GM18951 (cell line): ENCODE results near the gene MEIOC.
"Not testable (repeated sequence)": the region's sequence is repeated elsewhere in the genome, so short reads cannot be mapped to it uniquely, and the experiment has no call there.

ENCODE experiments used
- POLR2A ChIP-seq: IDR thresholded peaks from 4 replicates; pipeline ENCODE4 v1.6.1; 2011; ENCODE audit warnings: mild to moderate bottlenecking; ENCODE audit not compliant: insufficient read length, insufficient read depth; ENCODE audit errors: extremely low read depth
- in situ Hi-C: fragments of 300-500 bp; cut with MboI; formaldehyde crosslinking; loops from one replicate; pipeline ENCODE4 v1.12.0; 2022; ENCODE audit warnings: low sequenced_read_pairs, mixed read lengths, inconsistent platforms; ENCODE audit not compliant: unreplicated experiment

The MEIOC gene

DNA sequence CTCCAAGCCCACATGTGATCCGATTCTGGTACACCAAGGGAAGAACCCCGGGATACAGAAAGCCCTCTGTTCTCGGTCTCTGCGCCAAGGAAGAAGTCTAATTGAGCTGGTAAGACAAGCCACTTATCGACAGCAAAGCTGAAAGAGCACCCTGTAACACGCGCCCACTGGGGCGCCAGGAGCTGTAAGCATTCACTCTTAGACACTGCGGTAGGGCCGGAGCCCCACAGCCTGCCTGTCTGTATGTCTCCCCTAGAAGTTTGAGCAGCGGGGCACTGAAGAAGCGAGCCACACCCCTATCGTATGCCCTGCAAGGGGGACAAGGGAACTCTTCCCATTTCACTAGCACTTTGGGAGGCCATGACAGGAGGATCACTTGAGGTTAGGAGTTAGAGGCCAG is 27.0 kb upstream of the MEIOC start:
- TF ChIP-seq POLR2A = no peak
- in situ Hi-C loops = no loop called here

DNA sequence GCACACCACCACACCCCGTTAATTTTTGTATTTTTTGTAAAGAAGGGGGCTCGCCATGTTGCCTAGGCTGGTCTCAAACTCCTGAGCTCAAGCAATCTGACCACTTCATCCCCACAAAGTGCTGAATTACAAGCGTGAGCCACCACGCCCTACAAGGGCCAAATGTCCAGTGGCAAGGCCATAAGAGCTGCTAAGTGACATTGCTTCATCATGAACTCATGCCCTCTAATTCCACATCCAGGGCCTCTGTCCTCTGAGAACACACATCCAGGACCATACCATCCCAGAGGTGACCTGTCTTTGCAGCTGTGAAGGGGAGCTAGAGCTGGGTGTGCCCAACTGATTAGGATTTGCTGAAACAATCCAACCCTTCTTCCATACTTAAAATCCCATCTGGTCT is 25.6 kb upstream of the MEIOC start:
- TF ChIP-seq POLR2A = no peak
- in situ Hi-C loops = no loop called here

DNA sequence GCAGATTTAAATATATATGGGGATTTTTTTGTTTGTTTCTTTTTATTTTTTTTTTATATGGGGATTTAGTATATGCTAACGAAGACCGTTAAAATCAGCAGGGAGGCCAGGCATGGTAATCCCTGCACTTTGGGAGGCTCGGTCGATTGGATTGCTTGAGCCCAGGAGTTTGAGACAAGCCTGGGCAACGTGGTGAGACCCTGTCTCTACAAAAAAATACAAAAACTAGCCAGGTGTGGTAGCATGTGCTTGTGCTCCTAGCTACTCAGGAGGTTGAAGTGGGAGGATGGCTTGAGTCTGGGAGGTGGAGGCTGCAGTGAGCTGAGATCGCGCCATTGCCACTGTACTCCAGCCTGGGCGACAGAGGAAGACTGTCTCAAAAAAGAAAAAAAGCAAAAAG is 22.3 kb upstream of the MEIOC start:
- TF ChIP-seq POLR2A = no peak
- in situ Hi-C loops = no loop called here

DNA sequence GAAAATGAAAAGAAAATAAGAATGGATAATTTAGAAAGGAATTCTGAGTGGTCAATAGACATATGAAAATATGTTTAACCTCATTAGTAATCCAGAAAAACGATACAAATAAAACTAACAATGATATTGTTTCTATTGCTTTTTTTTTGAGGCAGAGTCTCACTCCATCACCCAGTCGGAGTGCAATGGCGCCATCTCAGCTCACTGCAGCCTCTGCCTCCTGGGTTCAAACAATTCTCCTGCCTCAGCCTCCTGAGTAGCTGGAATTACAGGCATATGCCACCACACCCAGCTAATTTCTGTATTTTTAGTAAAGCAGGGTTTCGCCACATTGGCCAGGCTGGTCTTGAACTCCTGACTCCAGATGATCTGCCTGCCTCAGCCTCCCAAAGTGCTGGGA is 21.9 kb upstream of the MEIOC start:
- in situ Hi-C loops = not testable (repeated sequence)

DNA sequence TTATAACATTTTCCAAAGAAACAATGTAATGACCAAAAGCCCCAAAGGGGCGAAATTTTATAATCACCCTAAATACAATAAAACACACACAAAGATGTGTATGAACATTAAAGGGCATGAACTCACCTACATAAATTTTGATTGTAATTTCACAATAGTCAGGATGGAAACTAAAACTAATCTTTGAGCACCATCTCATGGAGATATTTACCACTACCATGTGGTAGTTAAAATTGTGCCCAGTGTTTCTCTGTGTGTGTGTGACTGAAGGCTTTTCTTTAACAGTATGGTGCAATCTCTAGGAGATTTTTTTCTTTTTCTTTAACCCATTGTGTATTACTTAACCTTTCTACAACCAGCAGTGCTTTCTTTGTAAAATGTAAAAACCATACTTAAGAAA is 19.7 kb upstream of the MEIOC start:
- no peak for TF ChIP-seq POLR2A
- in situ Hi-C loops = no loop called here

DNA sequence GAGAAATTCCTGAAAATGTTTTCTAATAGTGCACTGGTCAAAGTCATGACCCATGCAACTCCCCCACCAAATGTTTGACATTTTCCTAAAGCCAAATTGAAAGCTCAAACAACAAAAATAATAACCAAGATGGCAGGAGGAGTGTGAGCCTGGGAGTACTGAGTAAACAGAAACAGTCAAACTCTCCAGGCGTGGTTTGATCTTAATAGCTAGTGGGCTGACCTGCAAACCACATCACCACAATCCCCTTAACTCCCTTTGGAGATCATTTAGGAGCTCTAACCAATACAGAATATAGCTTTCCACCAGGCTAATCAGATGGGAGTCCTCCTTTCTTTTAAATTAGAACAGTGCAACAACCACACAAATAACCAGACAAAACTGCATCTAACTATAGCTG is 19.2 kb upstream of the MEIOC start:
- TF ChIP-seq POLR2A = no peak
- in situ Hi-C loops = no loop called here

DNA sequence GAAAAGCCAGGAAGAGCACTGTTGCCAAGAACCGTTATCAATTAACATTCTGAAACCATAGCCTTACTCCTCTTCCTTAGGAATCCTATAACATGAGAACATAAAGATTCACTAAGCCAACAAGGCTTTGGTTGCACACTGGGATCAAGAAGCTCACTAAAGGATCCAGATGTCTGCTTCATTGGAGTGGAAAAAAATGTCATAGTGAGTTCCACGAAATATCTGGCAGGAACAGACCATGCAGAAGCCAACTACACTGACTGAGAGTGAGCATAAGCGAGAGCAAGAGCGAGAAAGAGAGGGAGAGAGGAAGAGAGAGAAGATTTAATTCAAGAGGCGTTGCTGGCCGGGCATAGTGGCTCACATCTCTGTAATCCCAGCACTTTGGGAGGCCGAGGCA is 13.4 kb upstream of the MEIOC start:
- in situ Hi-C loops = no loop called here
- no peak for TF ChIP-seq POLR2A

DNA sequence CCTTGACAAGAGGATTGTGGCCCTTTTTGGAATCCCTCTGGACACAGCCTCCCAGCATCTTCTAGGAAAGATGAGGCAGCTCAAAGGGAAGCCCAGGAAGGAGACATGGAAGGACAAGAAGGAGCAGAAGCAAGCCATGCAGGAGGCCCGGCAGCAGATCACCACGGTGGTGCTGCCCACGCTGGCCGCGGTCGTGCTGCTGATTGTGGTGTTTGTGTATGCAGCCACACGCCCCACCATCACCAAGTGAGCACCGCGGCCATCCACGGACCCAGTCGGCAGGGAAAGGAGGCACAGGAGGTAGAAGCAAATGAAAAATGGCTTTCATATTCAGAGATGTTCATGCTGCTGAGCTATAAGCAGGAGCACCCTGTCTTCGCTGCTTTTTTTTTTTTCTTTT is 10.9 kb upstream of the MEIOC start:
- no peak for TF ChIP-seq POLR2A
- in situ Hi-C loops = no loop called here

DNA sequence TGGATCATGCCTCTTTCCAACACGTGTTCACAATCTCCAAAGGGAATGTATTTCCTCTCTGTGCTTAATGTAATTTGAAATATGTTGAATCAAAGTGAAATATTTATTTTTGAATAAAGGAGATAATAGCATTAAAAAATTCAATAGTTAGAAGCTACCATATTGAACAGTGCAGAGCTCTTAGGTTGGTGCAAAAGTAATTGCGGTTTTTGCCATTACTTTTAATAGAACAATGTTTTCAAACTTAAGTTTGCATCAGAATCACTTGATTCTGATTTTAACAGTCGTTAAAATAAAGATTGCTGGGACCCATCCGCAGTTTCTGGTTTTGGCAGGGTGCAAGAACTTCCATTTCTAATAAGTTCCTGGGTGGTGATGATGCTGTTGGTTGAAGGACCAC is 10.0 kb upstream of the MEIOC start:
- in situ Hi-C loops = no loop called here
- TF ChIP-seq POLR2A = no peak

DNA sequence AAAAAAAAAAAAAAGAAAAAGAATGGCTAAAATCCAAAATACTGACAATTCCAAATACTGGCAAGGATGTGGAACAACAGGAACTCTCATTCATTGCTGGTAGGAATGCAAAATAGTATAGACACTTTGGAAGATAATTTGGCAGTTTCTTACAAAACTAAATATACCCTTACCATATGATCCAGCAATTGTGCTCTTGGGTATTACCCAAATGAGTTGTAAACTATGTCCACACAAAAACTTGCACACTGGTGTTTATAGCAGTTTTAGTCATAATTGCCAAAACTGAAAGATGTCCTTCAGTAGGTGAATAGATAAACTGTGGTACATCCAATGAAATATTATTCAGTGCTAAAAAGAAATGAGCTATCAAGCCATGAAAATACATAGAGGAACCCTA is 8.5 kb upstream of the MEIOC start:
- TF ChIP-seq POLR2A = no peak

DNA sequence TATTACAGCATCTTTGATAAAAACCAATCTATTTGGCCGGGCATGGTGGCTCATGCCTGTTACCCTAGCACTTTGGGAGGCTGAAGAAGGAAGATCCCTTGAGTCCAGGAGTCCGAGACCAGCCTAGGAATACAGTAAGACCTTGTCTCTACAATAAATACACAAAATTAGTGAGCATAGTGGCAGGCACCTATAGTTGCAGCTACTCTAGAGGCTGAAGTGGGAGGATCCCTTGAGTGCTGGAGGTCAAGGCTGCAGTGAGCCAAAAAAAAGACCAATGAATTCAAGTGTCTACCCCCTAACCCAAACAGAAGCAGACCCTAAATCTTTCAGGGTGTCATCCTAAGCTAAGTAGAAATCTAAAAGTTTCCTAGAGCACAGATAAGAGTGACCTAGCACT is 7.3 kb upstream of the MEIOC start:
- in situ Hi-C loops = no loop called here
- no peak for TF ChIP-seq POLR2A

More for the DNA sequence above, 8.5 kb upstream of the MEIOC start:
- in situ Hi-C loops = no loop called here

DNA sequence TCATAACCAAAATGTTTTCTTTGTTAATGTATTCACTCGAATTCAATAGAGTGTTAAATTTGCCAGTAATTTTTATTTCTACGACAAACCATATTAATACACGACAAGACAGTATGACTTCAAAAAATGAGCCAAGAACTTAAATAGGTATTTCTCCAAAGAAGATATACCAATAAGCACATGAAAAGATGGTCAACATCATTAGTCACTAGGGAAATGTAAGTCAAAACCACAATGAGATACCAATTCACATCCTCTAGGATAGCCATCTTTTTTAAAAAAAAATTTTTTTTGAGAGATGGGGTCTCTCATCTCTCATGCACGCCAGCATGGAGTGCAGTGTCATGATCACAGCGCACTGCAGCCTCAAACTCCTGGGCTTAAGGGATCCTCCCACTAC is 5.0 kb upstream of the MEIOC start:
- TF ChIP-seq POLR2A = no peak
- in situ Hi-C loops = no loop called here

DNA sequence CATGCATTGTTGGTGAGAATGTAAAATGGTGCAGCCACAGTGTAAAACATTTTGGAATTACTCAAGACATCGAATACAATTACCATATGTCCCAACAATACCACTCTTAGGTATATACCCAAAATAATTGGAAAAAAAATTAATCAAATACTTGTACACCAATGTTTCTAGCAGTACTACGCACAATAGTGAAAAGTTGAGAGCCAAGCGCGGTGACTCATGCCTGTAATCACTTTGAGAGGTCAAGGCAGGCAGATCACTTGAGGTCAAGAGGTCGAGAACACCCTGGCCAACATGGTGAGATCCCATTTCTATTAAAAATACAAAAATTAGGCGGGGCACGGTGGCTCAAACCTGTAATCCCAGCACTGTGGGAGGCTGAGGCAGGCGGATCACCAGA is 3.5 kb upstream of the MEIOC start:
- no peak for TF ChIP-seq POLR2A
- in situ Hi-C loops = no loop called here

DNA sequence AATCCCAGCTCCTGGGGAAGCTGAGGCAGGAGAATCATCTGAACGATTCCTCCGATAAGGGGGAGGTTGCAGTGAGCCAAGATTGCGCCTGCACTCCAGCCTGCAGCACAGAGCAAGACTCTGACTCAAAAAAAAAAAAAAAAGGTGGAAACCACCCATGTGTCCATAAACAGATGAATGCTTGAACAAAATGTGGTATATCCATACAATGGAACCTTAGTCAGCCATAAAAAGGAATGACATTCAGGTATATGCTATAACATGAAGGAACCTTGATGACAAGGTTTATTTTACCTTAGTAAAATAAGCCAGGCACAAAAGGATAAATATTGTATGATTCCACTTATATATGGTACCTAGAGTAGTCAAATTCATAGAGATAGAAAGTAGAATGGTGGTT is 2.9 kb upstream of the MEIOC start:
- in situ Hi-C loops = no loop called here
- TF ChIP-seq POLR2A = no peak

DNA sequence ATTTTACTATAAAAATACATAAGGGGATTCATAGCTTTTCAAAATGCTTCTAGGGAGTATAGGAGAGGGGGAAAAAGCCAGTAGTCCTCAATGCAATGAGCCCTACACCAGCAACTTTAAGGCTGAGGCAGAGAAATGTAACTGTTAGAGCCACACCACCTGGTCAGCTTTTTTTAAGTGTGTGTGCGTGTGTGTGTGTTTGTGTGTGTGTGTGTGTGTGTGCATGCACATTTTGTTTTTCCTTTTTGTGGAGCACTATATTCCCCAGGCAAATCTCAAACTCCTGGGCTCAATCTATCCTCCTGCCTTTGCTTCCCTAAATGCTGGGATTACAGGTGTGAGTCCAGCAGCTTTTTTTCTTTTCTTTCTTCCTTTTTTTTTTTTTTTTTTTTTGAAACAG is 2.3 kb upstream of the MEIOC start:
- in situ Hi-C loops = no loop called here

More for the DNA sequence above, 2.3 kb upstream of the MEIOC start:
- TF ChIP-seq POLR2A = no peak
